ENCODE results near the gene LIG4. TPM values are rescaled to one million over a fixed set of nuclear protein-coding genes. Genes with fewer than 3 reads are reported as not detected.

LIG4 gene
- total RNA-seq, 1 donor from 2014 or later, result 12.1 TPM

DNA sequence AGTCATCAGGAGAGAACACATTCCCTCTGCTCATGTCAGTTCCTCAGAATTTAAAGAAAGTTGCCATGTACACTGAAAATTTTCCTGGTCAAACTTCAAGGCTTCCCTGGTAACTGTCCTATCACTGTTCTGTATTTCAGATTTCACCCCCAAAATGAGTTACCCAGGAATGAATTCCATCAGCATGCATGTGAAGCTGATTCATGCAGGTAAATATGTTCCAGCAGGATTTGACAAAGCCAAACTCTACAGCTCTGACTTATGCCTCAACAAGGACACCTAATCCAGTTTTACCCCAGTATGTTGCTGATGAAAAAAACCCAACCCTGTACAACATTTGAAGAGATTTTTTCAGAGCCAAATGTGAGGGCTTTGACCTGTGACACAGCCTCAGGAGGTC lies 21.5 kb downstream of the LIG4 start:
- DNase-seq (ENCODE audit: extremely low spot score, unreplicated experiment), result no peak
- no peak overlapping the region for H3K27ac Mint-ChIP-seq (ENCODE audit: unreplicated experiment)
- no peaks in the 10 kb centered on the region for H3K4me1 Mint-ChIP-seq (ENCODE audit: unreplicated experiment)
- no peak overlapping the region for H3K4me3 Mint-ChIP-seq (ENCODE audit: unreplicated experiment)
- peaks cover 32% of the 10 kb centered on the region for H3K27me3 Mint-ChIP-seq (ENCODE audit: unreplicated experiment)
- no peak for TF ChIP-seq CTCF (IDR thresholded peaks at IDR 0.05)
- no peaks in the 10 kb centered on the region for H3K36me3 Mint-ChIP-seq (ENCODE audit: unreplicated experiment)
- peaks cover 6% of the 10 kb centered on the region for H3K9me3 Mint-ChIP-seq (ENCODE audit: unreplicated experiment)

DNA sequence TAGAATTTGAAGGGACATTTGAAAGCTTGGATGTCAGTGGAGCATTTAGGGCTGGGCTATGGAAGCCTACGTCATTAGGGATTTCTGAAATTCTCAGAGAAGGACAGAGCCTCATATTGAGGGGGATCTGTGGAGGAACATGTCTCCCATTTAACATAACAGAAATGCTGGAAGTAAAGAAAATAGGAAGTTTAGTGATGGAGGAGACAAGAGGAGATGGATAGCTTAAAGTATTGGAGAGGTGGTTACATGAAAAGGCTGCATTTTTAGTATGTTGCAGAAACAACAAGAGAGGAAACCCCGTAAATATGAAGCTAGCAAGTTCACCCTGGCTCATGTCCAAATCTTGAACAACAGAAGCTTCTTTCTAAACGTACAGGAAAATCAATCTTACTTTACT lies 24.4 kb downstream of the LIG4 start:
- Mint-ChIP-seq H3K27ac (ENCODE audit: unreplicated experiment) (no peak overlapping the region), H3K27me3 (ENCODE audit: unreplicated experiment) (peaks cover 31% of the 10 kb centered on the region), H3K4me1 (ENCODE audit: unreplicated experiment) (no peaks in the 10 kb centered on the region)

GRCh38 chr13:108188260-108188659 lies 27.1 kb downstream of the LIG4 start:
- Mint-ChIP-seq H3K4me3 (ENCODE audit: unreplicated experiment) (no peak overlapping the region), H3K27me3 (ENCODE audit: unreplicated experiment) (peaks cover 44% of the 10 kb centered on the region), H3K27ac (ENCODE audit: unreplicated experiment) (no peak overlapping the region), H3K36me3 (ENCODE audit: unreplicated experiment) (no peaks in the 10 kb centered on the region), H3K9me3 (ENCODE audit: unreplicated experiment) (peaks cover 6% of the 10 kb centered on the region), H3K4me1 (ENCODE audit: unreplicated experiment) (no peaks in the 10 kb centered on the region)
- TF ChIP-seq CTCF (IDR thresholded peaks at IDR 0.05), result no peak
- DNase-seq (ENCODE audit: extremely low spot score, unreplicated experiment), result no peak

More for the DNA sequence above, 24.4 kb downstream of the LIG4 start:
- TF ChIP-seq CTCF (IDR thresholded peaks at IDR 0.05), result no peak
- Mint-ChIP-seq H3K36me3 (ENCODE audit: unreplicated experiment) (no peaks in the 10 kb centered on the region), H3K4me3 (ENCODE audit: unreplicated experiment) (no peak overlapping the region), H3K9me3 (ENCODE audit: unreplicated experiment) (peaks cover 6% of the 10 kb centered on the region)
- no peak for DNase-seq (ENCODE audit: extremely low spot score, unreplicated experiment)

GRCh38 chr13:108185223-108185622 lies 30.1 kb downstream of the LIG4 start:
- TF ChIP-seq CTCF (IDR thresholded peaks at IDR 0.05), result no peak
- Mint-ChIP-seq H3K4me1 (ENCODE audit: unreplicated experiment) (no peaks in the 10 kb centered on the region), H3K36me3 (ENCODE audit: unreplicated experiment) (no peaks in the 10 kb centered on the region), H3K4me3 (ENCODE audit: unreplicated experiment) (no peak overlapping the region), H3K27me3 (ENCODE audit: unreplicated experiment) (peaks cover 35% of the 10 kb centered on the region), H3K9me3 (ENCODE audit: unreplicated experiment) (no peaks in the 10 kb centered on the region), H3K27ac (ENCODE audit: unreplicated experiment) (no peak overlapping the region)
- no peak for DNase-seq (ENCODE audit: extremely low spot score, unreplicated experiment)

DNA sequence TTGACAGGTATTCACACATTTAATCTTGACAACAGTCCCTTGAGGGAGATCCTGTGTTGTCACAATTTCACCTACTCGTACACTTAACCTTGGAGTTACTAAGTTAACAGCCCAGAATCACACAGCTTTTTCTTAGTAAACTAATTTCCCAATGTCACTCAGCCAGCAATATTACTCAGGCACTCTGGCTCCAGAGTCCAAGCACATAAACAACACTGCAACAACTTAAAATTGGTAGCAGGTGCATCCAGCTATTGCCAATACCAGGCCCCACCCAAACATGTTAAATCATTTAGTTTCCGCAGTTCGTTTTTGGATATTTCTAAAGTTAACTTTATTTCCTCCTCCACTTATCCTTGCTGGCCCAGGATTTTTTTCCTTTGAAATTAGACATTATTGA lies 32.7 kb downstream of the LIG4 start:
- H3K4me3 Mint-ChIP-seq (ENCODE audit: unreplicated experiment), result no peak overlapping the region
- H3K27ac Mint-ChIP-seq (ENCODE audit: unreplicated experiment), result no peak overlapping the region
- H3K9me3 Mint-ChIP-seq (ENCODE audit: unreplicated experiment), result no peaks in the 10 kb centered on the region
- DNase-seq (ENCODE audit: extremely low spot score, unreplicated experiment), result no peak
- peaks cover 24% of the 10 kb centered on the region for H3K27me3 Mint-ChIP-seq (ENCODE audit: unreplicated experiment)
- H3K36me3 Mint-ChIP-seq (ENCODE audit: unreplicated experiment), result no peaks in the 10 kb centered on the region
- TF ChIP-seq CTCF (IDR thresholded peaks at IDR 0.05), result no peak
- H3K4me1 Mint-ChIP-seq (ENCODE audit: unreplicated experiment), result no peaks in the 10 kb centered on the region

All from osteocyte (in vitro differentiated cells).